ENCODE results near the gene IL1RAPL2. TPM values are rescaled to one million over a fixed set of nuclear protein-coding genes. Genes with fewer than 3 reads are reported as not detected.

IL1RAPL2 gene
- total RNA-seq, 1 donor from 2014 or later = not detected

DNA sequence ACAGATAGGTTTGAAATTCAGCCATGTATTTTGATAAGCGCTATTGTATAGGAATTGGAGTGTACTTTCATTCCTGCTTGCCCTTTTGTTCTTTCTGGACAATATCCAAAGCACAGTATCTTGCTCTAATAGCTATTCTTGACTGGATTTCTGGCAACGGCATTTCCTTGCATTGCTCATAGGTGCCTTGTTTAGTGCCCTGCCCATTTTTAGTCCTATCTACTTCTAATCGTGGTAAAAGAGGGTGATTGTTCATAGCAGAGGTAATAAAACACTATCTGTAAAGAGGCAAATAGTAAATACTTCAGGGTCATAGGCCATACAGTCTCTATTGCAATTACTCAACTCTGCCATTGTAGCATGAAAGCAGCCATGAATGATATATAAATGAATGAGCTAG, 155.9 kb downstream of the IL1RAPL2 start:
- intact Hi-C loops (cut with micrococcal nuclease) = no loop called here
- H3K27me3 Mint-ChIP-seq = no peaks in the 10 kb centered on the region

DNA sequence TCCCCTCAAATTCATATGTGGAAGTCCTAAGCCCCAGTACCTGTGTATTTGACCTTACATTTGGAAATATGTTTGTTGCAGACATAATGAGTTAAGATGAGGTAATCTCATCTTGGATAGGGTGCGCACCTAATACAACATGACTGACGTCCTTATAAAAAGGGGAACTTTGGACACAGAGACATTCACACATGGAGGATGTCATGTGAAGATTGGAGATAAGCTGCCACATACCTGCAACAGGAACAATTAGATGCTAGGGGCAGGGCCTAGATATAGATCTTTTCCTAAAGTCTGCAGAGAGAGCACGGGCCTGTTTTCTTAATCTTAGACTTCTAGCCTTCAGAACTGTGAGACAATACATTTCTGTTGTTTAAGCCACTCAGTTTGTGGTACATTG, 162.5 kb downstream of the IL1RAPL2 start:
- ChIA-PET CTCF (no interaction called here), POLR2A (no interaction called here)
- Mint-ChIP-seq H3K4me1 (no peaks in the 10 kb centered on the region), H3K36me3 (ENCODE audit: low read depth) (no peaks in the 10 kb centered on the region), H3K9me3 (no peaks in the 10 kb centered on the region), H3K27me3 (no peaks in the 10 kb centered on the region), H3K4me3 (no peak overlapping the region), H3K27ac (no peak overlapping the region)
- TF ChIP-seq, protein P1, sequence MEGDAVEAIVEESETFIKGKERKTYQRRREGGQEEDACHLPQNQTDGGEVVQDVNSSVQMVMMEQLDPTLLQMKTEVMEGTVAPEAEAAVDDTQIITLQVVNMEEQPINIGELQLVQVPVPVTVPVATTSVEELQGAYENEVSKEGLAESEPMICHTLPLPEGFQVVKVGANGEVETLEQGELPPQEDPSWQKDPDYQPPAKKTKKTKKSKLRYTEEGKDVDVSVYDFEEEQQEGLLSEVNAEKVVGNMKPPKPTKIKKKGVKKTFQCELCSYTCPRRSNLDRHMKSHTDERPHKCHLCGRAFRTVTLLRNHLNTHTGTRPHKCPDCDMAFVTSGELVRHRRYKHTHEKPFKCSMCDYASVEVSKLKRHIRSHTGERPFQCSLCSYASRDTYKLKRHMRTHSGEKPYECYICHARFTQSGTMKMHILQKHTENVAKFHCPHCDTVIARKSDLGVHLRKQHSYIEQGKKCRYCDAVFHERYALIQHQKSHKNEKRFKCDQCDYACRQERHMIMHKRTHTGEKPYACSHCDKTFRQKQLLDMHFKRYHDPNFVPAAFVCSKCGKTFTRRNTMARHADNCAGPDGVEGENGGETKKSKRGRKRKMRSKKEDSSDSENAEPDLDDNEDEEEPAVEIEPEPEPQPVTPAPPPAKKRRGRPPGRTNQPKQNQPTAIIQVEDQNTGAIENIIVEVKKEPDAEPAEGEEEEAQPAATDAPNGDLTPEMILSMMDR (IDR thresholded peaks at IDR 0.05) = no peak
- no peak for DNase-seq
- intact Hi-C loops (cut with micrococcal nuclease) = no loop called here
- ATAC-seq (ENCODE audit: low read depth) = no peak

More for the DNA sequence above, 155.9 kb downstream of the IL1RAPL2 start:
- ATAC-seq (ENCODE audit: low read depth) (no peak), DNase-seq (no peak)
- H3K36me3 Mint-ChIP-seq (ENCODE audit: low read depth) = no peaks in the 10 kb centered on the region
- no peaks in the 10 kb centered on the region for H3K9me3 Mint-ChIP-seq
- TF ChIP-seq, protein P1 (IDR thresholded peaks at IDR 0.05) = no peak
- ChIA-PET CTCF (no interaction called here), POLR2A (no interaction called here)
- H3K27ac Mint-ChIP-seq = no peak overlapping the region
- no peaks in the 10 kb centered on the region for H3K4me1 Mint-ChIP-seq
- H3K4me3 Mint-ChIP-seq = no peak overlapping the region

DNA sequence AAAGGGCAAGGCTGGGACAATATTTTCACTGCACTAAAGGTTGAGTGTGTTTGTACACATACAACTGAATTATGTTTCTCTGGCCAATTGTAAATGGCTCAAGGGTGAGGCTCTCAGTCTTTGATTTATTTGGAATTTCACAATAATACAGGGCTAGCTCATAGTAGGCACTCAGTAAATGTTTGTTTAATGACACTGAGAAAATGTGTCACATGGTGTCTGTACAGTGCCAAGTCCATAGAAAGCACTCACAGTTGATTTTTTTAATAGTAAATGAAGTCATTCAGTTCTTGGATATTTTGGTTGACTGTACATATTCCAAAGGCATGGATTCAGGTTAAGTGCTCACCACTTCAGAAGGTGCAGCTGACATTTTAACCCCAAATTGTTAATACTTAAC, 176.4 kb downstream of the IL1RAPL2 start:
- intact Hi-C loops (cut with micrococcal nuclease) = no loop called here
- no peaks in the 10 kb centered on the region for H3K36me3 Mint-ChIP-seq (ENCODE audit: low read depth)
- H3K27me3 Mint-ChIP-seq = no peaks in the 10 kb centered on the region
- ATAC-seq (ENCODE audit: low read depth) (no peak), DNase-seq (no peak)
- no peak overlapping the region for H3K4me3 Mint-ChIP-seq
- ChIA-PET POLR2A (no interaction called here), CTCF (no interaction called here)
- no peaks in the 10 kb centered on the region for H3K9me3 Mint-ChIP-seq
- TF ChIP-seq, protein P1 (IDR thresholded peaks at IDR 0.05) = no peak
- no peak overlapping the region for H3K27ac Mint-ChIP-seq
- H3K4me1 Mint-ChIP-seq = no peaks in the 10 kb centered on the region

DNA sequence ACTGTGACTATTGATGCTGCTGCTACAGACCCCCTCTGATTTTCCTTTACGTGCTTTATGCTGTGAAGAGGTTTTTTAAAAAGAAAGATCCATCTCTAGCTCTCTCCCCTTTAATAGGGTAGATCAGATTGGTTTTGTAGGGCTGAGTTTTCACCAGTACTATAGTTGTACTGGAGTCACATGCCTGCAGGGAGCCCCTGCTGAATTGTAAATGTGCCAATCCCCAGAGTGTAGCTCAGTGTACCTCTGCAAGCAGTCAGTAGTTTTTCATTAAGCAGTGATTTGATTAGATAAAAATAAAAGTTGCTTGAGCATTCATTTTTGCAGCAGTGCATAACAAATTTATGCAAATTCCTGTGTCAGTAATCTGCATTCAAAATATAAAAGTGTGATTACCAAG, 179.2 kb downstream of the IL1RAPL2 start:
- ChIA-PET POLR2A (no interaction called here), CTCF (no interaction called here)
- ATAC-seq (ENCODE audit: low read depth) (no peak), DNase-seq (no peak)
- TF ChIP-seq, protein P1 (IDR thresholded peaks at IDR 0.05) = no peak
- no peaks in the 10 kb centered on the region for H3K4me1 Mint-ChIP-seq
- H3K36me3 Mint-ChIP-seq (ENCODE audit: low read depth) = no peaks in the 10 kb centered on the region
- H3K4me3 Mint-ChIP-seq = no peak overlapping the region
- no peaks in the 10 kb centered on the region for H3K9me3 Mint-ChIP-seq
- H3K27ac Mint-ChIP-seq = no peak overlapping the region
- intact Hi-C loops (cut with micrococcal nuclease) = no loop called here
- no peaks in the 10 kb centered on the region for H3K27me3 Mint-ChIP-seq

DNA sequence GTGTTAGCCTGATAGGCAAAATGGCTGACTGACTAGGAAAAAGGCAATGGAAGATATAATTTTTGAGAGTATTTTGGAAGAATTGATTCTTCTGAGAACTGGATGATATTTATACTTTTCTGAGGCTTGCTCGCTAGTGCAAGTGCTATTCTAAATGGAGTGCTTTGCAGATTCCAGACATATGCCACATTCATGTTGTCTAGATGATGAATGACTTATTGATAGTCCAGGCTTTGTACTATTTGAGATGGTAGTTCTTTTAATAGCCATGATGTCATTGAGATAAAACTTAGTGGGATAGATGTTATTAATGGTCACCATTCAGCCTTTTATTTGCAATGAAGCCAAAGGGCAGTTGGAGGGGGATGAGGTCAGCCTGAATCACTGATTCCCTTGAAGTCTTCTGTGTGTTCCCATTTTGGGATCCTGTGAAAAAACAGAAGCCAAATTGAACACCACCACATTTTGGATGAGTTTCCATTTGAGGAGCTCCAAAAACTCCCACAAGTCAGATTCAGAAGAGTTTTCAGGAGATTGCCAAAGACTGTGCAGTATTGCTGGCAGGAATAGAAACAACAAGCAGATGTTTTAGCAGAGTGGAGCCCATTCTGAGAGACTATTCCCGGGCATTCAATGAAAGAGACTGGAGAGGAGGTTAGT, 184.1 kb downstream of the IL1RAPL2 start:
- intact Hi-C loops (cut with micrococcal nuclease) = no loop called here
- no peaks in the 10 kb centered on the region for H3K27me3 Mint-ChIP-seq
- CTCF ChIA-PET = no interaction called here
- H3K4me1 Mint-ChIP-seq = no peaks in the 10 kb centered on the region
- H3K27ac Mint-ChIP-seq = no peak overlapping the region
- POLR2A ChIA-PET = no interaction called here
- no peaks in the 10 kb centered on the region for H3K9me3 Mint-ChIP-seq
- ATAC-seq (ENCODE audit: low read depth) (no peak), DNase-seq (no peak)
- no peak overlapping the region for H3K4me3 Mint-ChIP-seq
- TF ChIP-seq, protein P1 (IDR thresholded peaks at IDR 0.05) = no peak
- no peaks in the 10 kb centered on the region for H3K36me3 Mint-ChIP-seq (ENCODE audit: low read depth)

Measured in activated B cell treated with CpG ODN at 0.5 μM for 24 hours (primary cell).